ENCODE measurements around the gene CDC42EP4.

Gene CDC42EP4

GRCh38 chr17:73311781-73312641, at the start of gene CDC42EP4:
TSS of gene CDC42EP4 (minus strand) at chr17:73312001. CDS start at chr17:73286500, 25,501 bp downstream.
- DNase-seq: peak; percentile 95

- DNase-seq: no peak
Observed at GRCh38 chr17:73360961-73361761, 49.4 kb upstream of the CDC42EP4 start.

GRCh38 chr17:73359987-73360410, 48.2 kb upstream of the CDC42EP4 start:
- DNase-seq: no peak

- no peak for DNase-seq
Observed at GRCh38 chr17:73359352-73359751, 47.6 kb upstream of the CDC42EP4 start.

GRCh38 chr17:73358668-73359067, 46.9 kb upstream of the CDC42EP4 start:
- no peak for DNase-seq

- no peak for DNase-seq
Observed at GRCh38 chr17:73357981-73358380, 46.2 kb upstream of the CDC42EP4 start.

GRCh38 chr17:73357318-73357717, 45.5 kb upstream of the CDC42EP4 start:
- no peak for DNase-seq

- DNase-seq: no peak
Observed at GRCh38 chr17:73356561-73357170, 44.9 kb upstream of the CDC42EP4 start.

GRCh38 chr17:73354423-73355284, 42.9 kb upstream of the CDC42EP4 start:
- no peak for DNase-seq

- DNase-seq: no peak
Observed at GRCh38 chr17:73352261-73352660, 40.5 kb upstream of the CDC42EP4 start.

GRCh38 chr17:73351764-73352163, 40.0 kb upstream of the CDC42EP4 start:
- DNase-seq: no peak

GRCh38 chr17:73350864-73351263, 39.1 kb upstream of the CDC42EP4 start:
- DNase-seq: no peak

GRCh38 chr17:73349647-73350046, 37.8 kb upstream of the CDC42EP4 start:
- DNase-seq: no peak

GRCh38 chr17:73349138-73349537, 37.3 kb upstream of the CDC42EP4 start:
- peak; percentile 16 for DNase-seq

GRCh38 chr17:73348829-73349095, 37.0 kb upstream of the CDC42EP4 start:
- no peak for DNase-seq

GRCh38 chr17:73348018-73348828, 36.4 kb upstream of the CDC42EP4 start:
- DNase-seq: no peak

- no peak for DNase-seq
Observed at GRCh38 chr17:73347351-73347750, 35.5 kb upstream of the CDC42EP4 start.

GRCh38 chr17:73346501-73347162, 34.8 kb upstream of the CDC42EP4 start:
- DNase-seq: no peak

- peak; percentile 12 for DNase-seq
Observed at GRCh38 chr17:73343739-73344454, 32.1 kb upstream of the CDC42EP4 start.

GRCh38 chr17:73343168-73343634, 31.4 kb upstream of the CDC42EP4 start:
- DNase-seq: peak; percentile 92
